Kidney (tissue), 14 donors: Measurements from ENCODE around the gene MAOB. TPM values are rescaled to one million over a fixed set of nuclear protein-coding genes. Genes with fewer than 3 reads are reported as not detected.

Experiments used
- DNase-seq, 5 donors: peaks; one replicate each; pipeline ENCODE4 v3.0.0-alpha.2; 2013 to 2020
- FAIRE-seq: peaks from 2 replicates; lab custom pipeline; 2012; peaks lifted over from hg19 to GRCh38; lab: Jason Lieb, UNC
- H3K27ac ChIP-seq, 2 donors: one replicate each; pipeline ENCODE4 v1.7.0; 2013; ENCODE audit warnings: low read depth in 2 of 2, low read length in 2 of 2, inconsistent platforms in 1 of 2
- H3K27me3 ChIP-seq: one replicate; pipeline ENCODE4 v1.7.1; 2013; ENCODE audit warnings: low read length, inconsistent platforms; ENCODE audit not compliant: control insufficient read depth, insufficient read depth
- H3K36me3 ChIP-seq, 3 donors: one replicate each; pipeline versions ENCODE4 v1.7.0 to v1.7.1; 2013; ENCODE audit warnings: low read length in 3 of 3, control low read depth in 1 of 3, inconsistent platforms in 1 of 3; ENCODE audit not compliant: insufficient read depth in 3 of 3, control insufficient read depth in 2 of 3
- H3K4me1 ChIP-seq, 3 donors: one replicate each; pipeline versions ENCODE4 v1.7.0 to v1.7.1; 2013; ENCODE audit warnings: low read length in 3 of 3, inconsistent platforms in 1 of 3, low read depth in 1 of 3; ENCODE audit not compliant: control insufficient read depth in 2 of 3, insufficient read depth in 2 of 3
- H3K4me3 ChIP-seq, 3 donors: one replicate each; pipeline versions ENCODE4 v1.7.0 to v1.8.1; 2013; ENCODE audit warnings: low read length in 3 of 3, control low read depth in 1 of 3, inconsistent platforms in 1 of 3
- H3K9ac ChIP-seq, 3 donors: one replicate each; pipeline versions ENCODE4 v1.7.0 to v1.7.1; 2013; ENCODE audit warnings: low read length in 3 of 3, control low read depth in 1 of 3, inconsistent platforms in 1 of 3
- H3K9me3 ChIP-seq, 3 donors: one replicate each; pipeline versions ENCODE4 v1.7.0 to v1.7.1; 2013; ENCODE audit warnings: low read length in 3 of 3, control low read depth in 1 of 3, inconsistent platforms in 1 of 3; ENCODE audit not compliant: control insufficient read depth in 2 of 3, insufficient read depth in 1 of 3
- CTCF ChIP-seq: IDR thresholded peaks from 3 replicates; pipeline ENCODE4 v1.5.1; 2012; ENCODE audit warnings: mild to moderate bottlenecking, moderate library complexity, borderline replicate concordance; ENCODE audit not compliant: insufficient read depth; ENCODE audit errors: extremely low read depth
- intact Hi-C: fragments of 100-400 bp; cut with DNase I; formaldehyde crosslinking; loops from one replicate; pipeline ENCODE4 v1.11.1; 2022
- polyA plus RNA-seq: library from polyadenylated mRNA; stranded (reverse); fragments of 350-450 nt; fragmentation: Illumina TruSeq; extraction: RNeasy Lipid Tissue Mini Kit (QIAGEN cat#74804); gene quantifications from one replicate; pipeline ENCODE4 v1.2.3, GENCODE V29; 2014; ENCODE audit warnings: low read depth, low replicate concordance; ENCODE audit not compliant: insufficient read depth
- total RNA-seq: library from RNA; stranded (reverse); fragmentation: NEBNext Ultra II Directional; extraction: Animal tissue kit (Norgen Biotek cat#: 25700); gene quantifications from one replicate; pipeline ENCODE4 v1.2.1, GENCODE V29; 2021
- donor health status: control.
- donor health status: control.
- donor health status: control.
- donor health status: control.
- donor health status: control.
- donor health status: DM: yes; HTN: yes; CAD: no.
- donor health status: Normal renal cell carcinoma (clear cell type).

Gene MAOB
- total and polyA plus RNA-seq, 2 donors from 2014 or later: 58.5 to 91.8 TPM

- Histone ChIP-seq H3K4me3 (no peak overlapping the region), H3K9me3 (no peaks in the 10 kb centered on the region), H3K27ac (no peak overlapping the region), H3K9ac (no peak overlapping the region), H3K4me1 (peaks cover 0 to 4% (median 0%) of the 10 kb centered on the region in 3 donors), H3K36me3 (no peaks in the 10 kb centered on the region), H3K27me3 (no peaks in the 10 kb centered on the region)
- intact Hi-C loops: no loop called here
- no peak for DNase-seq
- peak; percentile 66 for FAIRE-seq
- no peak for TF ChIP-seq CTCF
Observed at GRCh38 chrX:43868791-43869190, 13.5 kb downstream of the MAOB start.

- Histone ChIP-seq H3K4me3 (no peak overlapping the region), H3K9me3 (no peaks in the 10 kb centered on the region), H3K27ac (no peak overlapping the region), H3K36me3 (no peaks in the 10 kb centered on the region), H3K9ac (no peak overlapping the region), H3K4me1 (peaks cover 0 to 14% (median 0%) of the 10 kb centered on the region in 3 donors), H3K27me3 (no peaks in the 10 kb centered on the region)
- no peak for DNase-seq
- TF ChIP-seq CTCF: no peak
- intact Hi-C loops: no loop called here
- no peak for FAIRE-seq
Observed at GRCh38 chrX:43866423-43866822, 15.8 kb downstream of the MAOB start.

GRCh38 chrX:43865791-43866190 is 16.5 kb downstream of the MAOB start:
- Histone ChIP-seq H3K27me3 (no peaks in the 10 kb centered on the region), H3K36me3 (no peaks in the 10 kb centered on the region), H3K9me3 (no peaks in the 10 kb centered on the region), H3K27ac (no peak overlapping the region), H3K4me3 (no peak overlapping the region), H3K9ac (no peak overlapping the region), H3K4me1 (peaks cover 0 to 19% (median 1%) of the 10 kb centered on the region in 3 donors)
- no peak for TF ChIP-seq CTCF
- FAIRE-seq (no peak), DNase-seq (no peak)
- intact Hi-C loops: no loop called here

- DNase-seq: no peak
- no peak for TF ChIP-seq CTCF
- Histone ChIP-seq H3K4me3 (no peak overlapping the region), H3K27me3 (no peaks in the 10 kb centered on the region), H3K27ac (peak overlapping the region; percentile 13 to 22), H3K9me3 (no peaks in the 10 kb centered on the region), H3K4me1 (peaks cover 0 to 18% (median 3%) of the 10 kb centered on the region in 3 donors), H3K36me3 (no peaks in the 10 kb centered on the region), H3K9ac (no peak overlapping the region)
- intact Hi-C loops: no loop called here
- no peak for FAIRE-seq
Observed at GRCh38 chrX:43862434-43862833, 19.8 kb downstream of the MAOB start.
